Measurements from ENCODE around the gene STAMBPL1.

The STAMBPL1 gene

DNA sequence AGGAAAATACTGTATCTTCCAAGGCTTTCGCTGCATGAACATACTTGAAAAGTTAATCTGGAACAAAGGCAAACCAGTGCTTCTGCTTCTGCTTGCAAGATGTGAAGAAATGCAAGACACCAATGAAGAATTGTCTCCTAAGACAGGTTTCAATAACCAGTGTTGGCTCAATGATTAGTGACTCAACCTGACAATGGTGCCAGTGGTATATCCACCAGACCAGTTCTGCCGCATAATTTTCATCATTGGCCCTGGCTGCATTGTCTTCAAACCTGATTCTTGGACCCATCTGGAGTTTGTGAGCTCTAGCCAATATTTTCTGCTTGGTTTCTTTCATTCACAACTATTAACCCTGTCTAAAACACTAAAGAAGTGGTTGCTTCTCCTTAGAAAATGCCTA, 13.6 kb upstream of the STAMBPL1 start:
- no peaks in the 10 kb centered on the region for H3K79me2 ChIP-seq (ENCODE audit: low read length)
- no peaks in the 10 kb centered on the region for H3K36me3 ChIP-seq (replicated peaks; ENCODE audit: low read depth, low read length)
- no peaks in the 10 kb centered on the region for H4K20me1 ChIP-seq (ENCODE audit: insufficient read depth, low read length)
- no peaks in the 10 kb centered on the region for H3K27me3 ChIP-seq (ENCODE audit: low read depth, low read length)
- no peaks in the 10 kb centered on the region for H3K4me1 ChIP-seq (ENCODE audit: low read length)
- TF ChIP-seq EZH2phosphoT487 (IDR thresholded peaks at IDR 0.05; ENCODE audit: low read depth): no peak
- TF ChIP-seq, protein P1, sequence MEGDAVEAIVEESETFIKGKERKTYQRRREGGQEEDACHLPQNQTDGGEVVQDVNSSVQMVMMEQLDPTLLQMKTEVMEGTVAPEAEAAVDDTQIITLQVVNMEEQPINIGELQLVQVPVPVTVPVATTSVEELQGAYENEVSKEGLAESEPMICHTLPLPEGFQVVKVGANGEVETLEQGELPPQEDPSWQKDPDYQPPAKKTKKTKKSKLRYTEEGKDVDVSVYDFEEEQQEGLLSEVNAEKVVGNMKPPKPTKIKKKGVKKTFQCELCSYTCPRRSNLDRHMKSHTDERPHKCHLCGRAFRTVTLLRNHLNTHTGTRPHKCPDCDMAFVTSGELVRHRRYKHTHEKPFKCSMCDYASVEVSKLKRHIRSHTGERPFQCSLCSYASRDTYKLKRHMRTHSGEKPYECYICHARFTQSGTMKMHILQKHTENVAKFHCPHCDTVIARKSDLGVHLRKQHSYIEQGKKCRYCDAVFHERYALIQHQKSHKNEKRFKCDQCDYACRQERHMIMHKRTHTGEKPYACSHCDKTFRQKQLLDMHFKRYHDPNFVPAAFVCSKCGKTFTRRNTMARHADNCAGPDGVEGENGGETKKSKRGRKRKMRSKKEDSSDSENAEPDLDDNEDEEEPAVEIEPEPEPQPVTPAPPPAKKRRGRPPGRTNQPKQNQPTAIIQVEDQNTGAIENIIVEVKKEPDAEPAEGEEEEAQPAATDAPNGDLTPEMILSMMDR (IDR thresholded peaks at IDR 0.05; ENCODE audit: low read depth, low read length): no peak
- H3K4me3 ChIP-seq (ENCODE audit: low read length): no peak overlapping the region
- no peak overlapping the region for H2AFZ ChIP-seq (ENCODE audit: low read depth, low read length)
- no peak overlapping the region for H3K9ac ChIP-seq (ENCODE audit: low read length)
- H3K27ac ChIP-seq (ENCODE audit: low read length): no peak overlapping the region
- no peaks in the 10 kb centered on the region for H3K9me3 ChIP-seq (ENCODE audit: insufficient read depth, low read length)
- no peak overlapping the region for H3K4me2 ChIP-seq (ENCODE audit: low read length)

DNA sequence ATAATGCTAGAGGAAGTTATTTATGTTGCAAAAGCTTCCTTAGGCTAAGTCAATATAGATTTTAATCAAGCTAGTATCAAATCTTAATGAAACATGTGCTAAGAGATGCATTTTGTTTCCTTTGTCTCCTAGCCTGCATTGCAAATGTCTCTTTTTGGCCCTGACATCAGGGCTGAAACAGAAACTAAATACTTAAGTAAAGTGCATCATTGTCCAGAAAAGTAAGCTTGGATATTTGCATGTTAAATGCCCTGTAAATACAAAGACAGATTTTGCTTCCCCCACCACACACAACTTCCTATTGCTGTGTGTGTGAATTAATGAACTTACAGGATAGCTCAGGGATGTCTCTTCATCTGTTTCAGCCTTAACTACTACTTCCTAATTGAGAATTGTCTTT, 10.0 kb upstream of the STAMBPL1 start:
- Histone ChIP-seq H3K9me3 (ENCODE audit: insufficient read depth, low read length) (no peaks in the 10 kb centered on the region), H3K4me1 (ENCODE audit: low read length) (no peaks in the 10 kb centered on the region), H2AFZ (ENCODE audit: low read depth, low read length) (no peak overlapping the region)

DNA sequence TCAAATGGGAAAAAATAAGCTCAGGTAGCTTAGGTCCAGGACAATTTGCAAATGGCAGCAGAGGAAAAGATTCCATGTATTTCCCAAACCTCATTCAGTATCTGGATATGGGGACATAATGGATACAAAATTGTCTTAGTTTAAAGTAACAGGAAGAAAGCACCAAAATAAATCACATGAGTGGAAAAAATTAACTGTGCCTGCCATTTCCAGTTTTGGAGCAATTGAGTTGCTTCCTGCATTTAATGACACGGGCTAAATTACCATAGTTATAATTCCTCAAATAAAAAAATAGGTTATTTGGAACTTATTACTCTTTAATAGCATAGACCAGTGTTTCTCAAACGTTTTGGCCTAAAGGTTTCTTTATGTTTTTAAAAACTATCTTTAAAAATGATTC, 6.3 kb upstream of the STAMBPL1 start:
- H3K4me1 ChIP-seq (ENCODE audit: low read length): no peaks in the 10 kb centered on the region
- no peak overlapping the region for H3K4me3 ChIP-seq (ENCODE audit: low read length)
- no peak overlapping the region for H3K9ac ChIP-seq (ENCODE audit: low read length)
- no peaks in the 10 kb centered on the region for H3K79me2 ChIP-seq (ENCODE audit: low read length)
- H3K9me3 ChIP-seq (ENCODE audit: insufficient read depth, low read length): no peaks in the 10 kb centered on the region
- H3K4me2 ChIP-seq (ENCODE audit: low read length): no peak overlapping the region
- H3K27me3 ChIP-seq (ENCODE audit: low read depth, low read length): no peaks in the 10 kb centered on the region
- no peak overlapping the region for H3K27ac ChIP-seq (ENCODE audit: low read length)
- no peak overlapping the region for H2AFZ ChIP-seq (ENCODE audit: low read depth, low read length)
- H3K36me3 ChIP-seq (replicated peaks; ENCODE audit: low read depth, low read length): no peaks in the 10 kb centered on the region
- no peak for TF ChIP-seq EZH2phosphoT487 (IDR thresholded peaks at IDR 0.05; ENCODE audit: low read depth)
- TF ChIP-seq, protein P1 (IDR thresholded peaks at IDR 0.05; ENCODE audit: low read depth, low read length): no peak
- H4K20me1 ChIP-seq (ENCODE audit: insufficient read depth, low read length): no peaks in the 10 kb centered on the region

More for the DNA sequence above, 10.0 kb upstream of the STAMBPL1 start:
- H3K27ac ChIP-seq (ENCODE audit: low read length): no peak overlapping the region
- no peaks in the 10 kb centered on the region for H3K36me3 ChIP-seq (replicated peaks; ENCODE audit: low read depth, low read length)
- no peak overlapping the region for H3K4me3 ChIP-seq (ENCODE audit: low read length)
- no peaks in the 10 kb centered on the region for H3K79me2 ChIP-seq (ENCODE audit: low read length)
- no peaks in the 10 kb centered on the region for H4K20me1 ChIP-seq (ENCODE audit: insufficient read depth, low read length)
- no peaks in the 10 kb centered on the region for H3K27me3 ChIP-seq (ENCODE audit: low read depth, low read length)
- TF ChIP-seq, protein P1 (IDR thresholded peaks at IDR 0.05; ENCODE audit: low read depth, low read length): no peak
- no peak for TF ChIP-seq EZH2phosphoT487 (IDR thresholded peaks at IDR 0.05; ENCODE audit: low read depth)
- H3K9ac ChIP-seq (ENCODE audit: low read length): no peak overlapping the region
- H3K4me2 ChIP-seq (ENCODE audit: low read length): no peak overlapping the region

DNA sequence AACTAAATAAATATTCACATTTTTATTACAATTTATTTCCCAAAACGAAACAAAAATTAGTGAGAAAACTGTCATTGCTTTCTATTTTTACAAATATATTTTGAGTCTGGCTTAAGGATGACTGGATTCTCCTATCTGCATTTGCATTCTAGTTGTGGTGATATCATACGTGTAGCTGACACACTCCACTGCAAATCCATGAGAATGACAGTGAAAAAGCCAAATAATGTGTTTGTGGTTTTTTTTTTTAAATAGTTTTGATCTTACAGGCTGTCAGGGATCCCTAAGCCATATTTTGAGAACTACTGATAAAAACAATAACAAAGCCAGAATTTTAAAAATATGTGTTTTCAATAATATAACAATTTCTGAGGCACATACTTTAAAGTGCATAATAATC, 5.8 kb upstream of the STAMBPL1 start:
- H3K79me2 ChIP-seq (ENCODE audit: low read length): no peaks in the 10 kb centered on the region
- no peak for TF ChIP-seq EZH2phosphoT487 (IDR thresholded peaks at IDR 0.05; ENCODE audit: low read depth)
- TF ChIP-seq, protein P1 (IDR thresholded peaks at IDR 0.05; ENCODE audit: low read depth, low read length): no peak
- H3K4me2 ChIP-seq (ENCODE audit: low read length): no peak overlapping the region
- no peak overlapping the region for H2AFZ ChIP-seq (ENCODE audit: low read depth, low read length)
- H3K27ac ChIP-seq (ENCODE audit: low read length): no peak overlapping the region
- H3K9me3 ChIP-seq (ENCODE audit: insufficient read depth, low read length): no peaks in the 10 kb centered on the region
- H3K36me3 ChIP-seq (replicated peaks; ENCODE audit: low read depth, low read length): no peaks in the 10 kb centered on the region
- no peaks in the 10 kb centered on the region for H3K27me3 ChIP-seq (ENCODE audit: low read depth, low read length)
- H3K9ac ChIP-seq (ENCODE audit: low read length): no peak overlapping the region
- no peaks in the 10 kb centered on the region for H4K20me1 ChIP-seq (ENCODE audit: insufficient read depth, low read length)
- H3K4me3 ChIP-seq (ENCODE audit: low read length): no peak overlapping the region
- peaks cover 2% of the 10 kb centered on the region; the same call in 1 of the 2 replicates for H3K4me1 ChIP-seq (ENCODE audit: low read length)

All from OCI-LY3 (cell line).